Coronary artery (tissue), 2 donors: Measurements from ENCODE around the gene NAT14.
A peak's percentile ranks its signal among the peaks of the same experiment; 100 is the strongest.

Experiments
- DNase-seq: peaks from one replicate; pipeline ENCODE4 v3.0.0-alpha.2; 2017; ENCODE audit warnings: low spot score
- H3K27ac ChIP-seq, 2 donors: fragments of 200-600 bp; sonication (generic); one replicate each; pipeline ENCODE4 v1.5.1; 2016 to 2019
- H3K4me3 ChIP-seq: fragments of 200-600 bp; sonication (generic); 2 replicates; pipeline ENCODE4 v1.5.1; 2016; ENCODE audit warnings: mild to moderate bottlenecking, moderate library complexity
- TF ChIP-seq, protein P1 (sequence below): fragments of 200-600 bp; sonication (generic); IDR thresholded peaks from one replicate; pipeline ENCODE4 v1.5.1; 2019; ENCODE audit warnings: antibody characterized with exemption

Gene NAT14

GRCh38 chr19:55459950-55460657 is 24.9 kb upstream of the NAT14 start:
- Histone ChIP-seq H3K4me3 (peak overlapping the region; percentile 85), H3K27ac (peak overlapping the region in 1 of 2 donors; percentile 96)
- DNase-seq, result no peak
- TF ChIP-seq, protein P1, sequence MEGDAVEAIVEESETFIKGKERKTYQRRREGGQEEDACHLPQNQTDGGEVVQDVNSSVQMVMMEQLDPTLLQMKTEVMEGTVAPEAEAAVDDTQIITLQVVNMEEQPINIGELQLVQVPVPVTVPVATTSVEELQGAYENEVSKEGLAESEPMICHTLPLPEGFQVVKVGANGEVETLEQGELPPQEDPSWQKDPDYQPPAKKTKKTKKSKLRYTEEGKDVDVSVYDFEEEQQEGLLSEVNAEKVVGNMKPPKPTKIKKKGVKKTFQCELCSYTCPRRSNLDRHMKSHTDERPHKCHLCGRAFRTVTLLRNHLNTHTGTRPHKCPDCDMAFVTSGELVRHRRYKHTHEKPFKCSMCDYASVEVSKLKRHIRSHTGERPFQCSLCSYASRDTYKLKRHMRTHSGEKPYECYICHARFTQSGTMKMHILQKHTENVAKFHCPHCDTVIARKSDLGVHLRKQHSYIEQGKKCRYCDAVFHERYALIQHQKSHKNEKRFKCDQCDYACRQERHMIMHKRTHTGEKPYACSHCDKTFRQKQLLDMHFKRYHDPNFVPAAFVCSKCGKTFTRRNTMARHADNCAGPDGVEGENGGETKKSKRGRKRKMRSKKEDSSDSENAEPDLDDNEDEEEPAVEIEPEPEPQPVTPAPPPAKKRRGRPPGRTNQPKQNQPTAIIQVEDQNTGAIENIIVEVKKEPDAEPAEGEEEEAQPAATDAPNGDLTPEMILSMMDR, result no peak

- DNase-seq, result peak; percentile 88
- H3K27ac ChIP-seq, result peak overlapping the region; percentile 78 to 96
- H3K4me3 ChIP-seq, result peak overlapping the region; percentile 85
- TF ChIP-seq, protein P1, result no peak
Observed at GRCh38 chr19:55460670-55461258, 24.2 kb upstream of the NAT14 start.

GRCh38 chr19:55461259-55461973 is 23.6 kb upstream of the NAT14 start, which contains the start of gene ISOC2:
Gene ISOC2, minus strand, starts transcription at chr19:55461642. Its CDS starts 5,156 bp downstream, at chr19:55456486.
- TF ChIP-seq, protein P1, result no peak
- peak; percentile 100 for DNase-seq
- Histone ChIP-seq H3K27ac (peak within 1 kb of the TSS; percentile 78 to 96), H3K4me3 (peak within 1 kb of the TSS; percentile 85)

DNA sequence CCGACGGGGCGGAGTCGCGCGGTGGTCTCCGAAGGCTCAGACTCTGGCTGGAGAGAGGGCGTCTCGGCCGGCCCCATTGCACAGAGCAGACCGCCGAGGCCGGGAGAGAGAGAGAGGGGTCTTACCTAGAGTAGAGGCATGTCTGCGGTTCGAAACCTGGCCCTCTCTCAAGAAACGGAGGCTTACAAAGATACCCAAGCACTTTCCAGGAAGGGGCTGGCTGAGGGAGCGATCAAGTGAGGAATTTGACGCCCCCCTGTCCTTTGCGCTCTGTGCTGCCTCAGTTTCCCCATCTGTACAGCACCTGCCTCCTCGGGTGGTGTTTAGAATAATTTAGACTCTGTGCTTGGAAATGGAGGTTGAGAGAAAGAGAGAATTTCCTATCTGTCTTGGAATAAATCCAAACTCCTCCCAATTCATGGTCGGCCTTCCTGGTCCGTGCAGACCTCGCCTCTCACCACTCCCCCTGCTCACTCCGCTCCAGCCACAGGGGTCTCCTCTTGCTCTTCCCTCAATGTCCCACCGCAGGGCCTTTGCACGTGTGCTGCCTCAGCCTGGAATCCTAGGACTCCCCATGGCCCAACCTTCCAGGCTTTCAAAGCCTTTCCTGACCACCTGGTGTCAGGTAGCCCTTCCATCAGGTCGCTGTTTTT is 22.9 kb upstream of the NAT14 start:
- H3K4me3 ChIP-seq, result peak overlapping the region; percentile 85
- peak overlapping the region in 1 of 2 donors; percentile 82 for H3K27ac ChIP-seq
- DNase-seq, result no peak
- TF ChIP-seq, protein P1, result no peak

GRCh38 chr19:55462722-55463121 is 22.3 kb upstream of the NAT14 start:
- Histone ChIP-seq H3K4me3 (no peak overlapping the region), H3K27ac (no peak overlapping the region)
- TF ChIP-seq, protein P1, result no peak
- no peak for DNase-seq

DNA sequence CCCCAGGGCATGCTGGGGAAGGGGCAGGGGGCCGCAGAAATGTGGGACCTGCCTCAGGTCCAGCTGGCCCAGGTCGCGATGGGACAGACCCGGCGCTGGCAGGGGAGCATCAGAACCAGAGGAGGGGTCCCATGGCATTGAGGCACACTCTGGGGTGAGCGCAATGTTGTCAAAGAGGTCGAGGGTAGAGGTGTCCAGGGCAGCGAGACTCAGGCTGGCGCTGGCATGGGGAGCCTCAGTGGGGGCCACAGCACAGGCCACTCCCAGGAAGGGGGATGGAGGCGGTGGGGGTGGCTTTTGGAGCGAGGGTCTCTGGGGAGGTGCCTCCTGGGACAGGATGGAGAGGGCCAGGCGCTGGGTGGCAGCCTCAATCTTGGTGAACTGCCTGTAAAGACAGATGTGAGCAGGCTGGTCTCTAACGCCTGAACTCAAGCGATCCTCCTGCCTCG is 21.4 kb upstream of the NAT14 start:
- no peak overlapping the region for H3K4me3 ChIP-seq
- no peak overlapping the region for H3K27ac ChIP-seq
- DNase-seq, result no peak
- TF ChIP-seq, protein P1, result no peak
